Neural crest cell (in vitro differentiated cells): ENCODE measurements around the gene MAK. TPM values are rescaled to one million over a fixed set of nuclear protein-coding genes. Genes with fewer than 3 reads are reported as not detected.
"Not testable (repeated sequence)": the region's sequence is repeated elsewhere in the genome, so short reads cannot be mapped to it uniquely, and the experiment has no call there.

Experiments used
- DNase-seq: peaks from one replicate; pipeline ENCODE4 v3.0.0; 2021; ENCODE audit warnings: low read depth, mixed read lengths, low spot score
- H3K27ac Mint-ChIP-seq: one replicate; pipeline ENCODE4 v1.8.0; 2021; ENCODE audit warnings: mild to moderate bottlenecking, mixed read lengths; ENCODE audit not compliant: unreplicated experiment
- H3K27me3 Mint-ChIP-seq: 2 replicates; pipeline ENCODE4 v1.8.0; 2021; ENCODE audit warnings: low read depth, mild to moderate bottlenecking, mixed read lengths
- H3K36me3 Mint-ChIP-seq: 2 replicates; pipeline ENCODE4 v1.8.0; 2021; ENCODE audit warnings: low read depth, mild to moderate bottlenecking, mixed read lengths
- H3K4me1 Mint-ChIP-seq: 2 replicates; pipeline ENCODE4 v1.8.0; 2021; ENCODE audit warnings: mixed read lengths
- H3K4me3 Mint-ChIP-seq: one replicate; pipeline ENCODE4 v1.8.0; 2021; ENCODE audit warnings: mild to moderate bottlenecking, mixed read lengths
- H3K9me3 Mint-ChIP-seq: 2 replicates; pipeline ENCODE4 v1.8.0; 2021; ENCODE audit warnings: mixed read lengths
- CTCF ChIP-seq: fragments of 200-600 bp; sonication (generic); conservative IDR thresholded peaks from 2 replicates; pipeline ENCODE4 v1.5.0; 2021; ENCODE audit warnings: antibody characterized with exemption, mild to moderate bottlenecking
- long read RNA-seq: library from polyadenylated mRNA; unstranded; transcript quantifications from one replicate; pipeline ENCODE4 v2.0.0, GENCODE V29; 2020
- total RNA-seq: library from RNA; stranded (reverse); gene quantifications from 2 replicates; pipeline ENCODE4 v1.2.1, GENCODE V29; 2021

MAK gene
- 0.93 and 1.1 TPM in 2 replicates for total RNA-seq
- long read RNA-seq, partial matches to known transcripts: 0 of 1 reads
- long read RNA-seq, other reads (novel, unspliced or antisense): 1 of 1 reads

- DNase-seq: peak; percentile 86
- H3K27me3 Mint-ChIP-seq: peaks cover 42% of the 10 kb centered on the region
- H3K36me3 Mint-ChIP-seq: peaks cover 9% of the 10 kb centered on the region
- H3K4me3 Mint-ChIP-seq: peak within 1 kb of the TSS; percentile 92
- H3K4me1 Mint-ChIP-seq: peaks cover 26% of the 10 kb centered on the region
- no peak for TF ChIP-seq CTCF
- peaks cover 5% of the 10 kb centered on the region for H3K9me3 Mint-ChIP-seq
- H3K27ac Mint-ChIP-seq: peak within 1 kb of the TSS; percentile 9
Observed at GRCh38 chr6:10837995-10838793, at the start of gene MAK. Gene MAK, minus strand, starts transcription at chr6:10838539. Its CDS starts 7,891 bp downstream, at chr6:10830648.

- peak within 1 kb of the TSS; percentile 96 for H3K4me3 Mint-ChIP-seq
- H3K4me1 Mint-ChIP-seq: peaks cover 22% of the 10 kb centered on the region
- TF ChIP-seq CTCF: peak; percentile 71
- peaks cover 6% of the 10 kb centered on the region for H3K36me3 Mint-ChIP-seq
- DNase-seq: peak; percentile 47
- H3K27me3 Mint-ChIP-seq: peaks cover 61% of the 10 kb centered on the region
- peak within 1 kb of the TSS; percentile 99 for H3K27ac Mint-ChIP-seq
- peaks cover 11% of the 10 kb centered on the region for H3K9me3 Mint-ChIP-seq
Observed at GRCh38 chr6:10886691-10887502, 48.6 kb upstream of the MAK start, which contains the start of gene SYCP2L. Gene SYCP2L, plus strand, starts transcription at chr6:10887052. Its CDS starts 75 bp downstream, at chr6:10887127.

- peaks cover 25% of the 10 kb centered on the region for H3K4me1 Mint-ChIP-seq
- not testable (repeated sequence) for H3K36me3 Mint-ChIP-seq, DNase-seq
- H3K9me3 Mint-ChIP-seq: peaks cover 11% of the 10 kb centered on the region
- H3K27me3 Mint-ChIP-seq: peaks cover 66% of the 10 kb centered on the region
- H3K27ac Mint-ChIP-seq: peak overlapping the region; percentile 99
- H3K4me3 Mint-ChIP-seq: peak overlapping the region; percentile 96
Observed at GRCh38 chr6:10886365-10886690, 48.0 kb upstream of the MAK start.

GRCh38 chr6:10884245-10884972 is 46.1 kb upstream of the MAK start:
- Mint-ChIP-seq H3K4me3 (peak overlapping the region; percentile 52), H3K9me3 (peaks cover 5% of the 10 kb centered on the region), H3K36me3 (peaks cover 3% of the 10 kb centered on the region), H3K27ac (no peak overlapping the region), H3K4me1 (peaks cover 25% of the 10 kb centered on the region), H3K27me3 (peaks cover 85% of the 10 kb centered on the region)
- TF ChIP-seq CTCF: no peak
- DNase-seq: no peak

GRCh38 chr6:10883312-10884244 is 45.2 kb upstream of the MAK start:
- H3K4me1 Mint-ChIP-seq: peaks cover 21% of the 10 kb centered on the region
- peak overlapping the region; percentile 57 for H3K4me3 Mint-ChIP-seq

More at GRCh38 chr6:10883312-10884244, 45.2 kb upstream of the MAK start:
- H3K9me3 Mint-ChIP-seq: peaks cover 2% of the 10 kb centered on the region
- H3K36me3 Mint-ChIP-seq: peaks cover 3% of the 10 kb centered on the region
- no peak for TF ChIP-seq CTCF
- H3K27me3 Mint-ChIP-seq: peaks cover 89% of the 10 kb centered on the region
- no peak overlapping the region for H3K27ac Mint-ChIP-seq
- no peak for DNase-seq
